Measurements from ENCODE around the gene DGKI.

DNA sequence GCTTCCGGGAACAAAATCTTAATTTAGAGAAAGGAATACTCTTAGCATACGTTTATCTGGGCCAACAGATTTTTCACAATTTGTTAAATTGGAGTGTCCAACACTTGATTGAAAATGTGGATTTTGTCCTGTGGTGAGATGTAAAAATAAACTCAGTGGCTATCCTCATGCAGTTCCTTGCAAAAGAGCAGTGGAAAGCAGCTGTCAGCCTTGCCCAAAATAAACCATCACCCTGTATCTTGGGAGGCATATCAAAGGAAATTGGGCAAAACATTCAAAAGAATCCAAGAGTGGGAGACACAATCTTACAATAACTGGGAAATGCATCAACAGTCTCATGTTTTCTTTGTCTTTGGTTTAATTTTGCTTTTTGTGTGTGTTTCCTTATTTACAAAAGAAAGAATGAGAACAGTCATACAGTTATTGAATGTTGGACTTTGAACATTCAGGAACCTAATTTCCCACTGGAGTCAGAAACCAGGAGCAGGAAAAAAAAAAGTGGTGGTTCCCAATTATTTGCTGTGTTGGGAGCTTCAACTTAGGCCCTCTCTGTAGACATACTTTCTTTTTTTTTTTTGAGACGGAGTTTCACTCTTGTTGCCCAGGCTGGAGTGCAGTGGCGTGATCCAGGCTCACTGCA lies 44.4 kb upstream of the DGKI start:
- TF ChIP-seq, protein P1, sequence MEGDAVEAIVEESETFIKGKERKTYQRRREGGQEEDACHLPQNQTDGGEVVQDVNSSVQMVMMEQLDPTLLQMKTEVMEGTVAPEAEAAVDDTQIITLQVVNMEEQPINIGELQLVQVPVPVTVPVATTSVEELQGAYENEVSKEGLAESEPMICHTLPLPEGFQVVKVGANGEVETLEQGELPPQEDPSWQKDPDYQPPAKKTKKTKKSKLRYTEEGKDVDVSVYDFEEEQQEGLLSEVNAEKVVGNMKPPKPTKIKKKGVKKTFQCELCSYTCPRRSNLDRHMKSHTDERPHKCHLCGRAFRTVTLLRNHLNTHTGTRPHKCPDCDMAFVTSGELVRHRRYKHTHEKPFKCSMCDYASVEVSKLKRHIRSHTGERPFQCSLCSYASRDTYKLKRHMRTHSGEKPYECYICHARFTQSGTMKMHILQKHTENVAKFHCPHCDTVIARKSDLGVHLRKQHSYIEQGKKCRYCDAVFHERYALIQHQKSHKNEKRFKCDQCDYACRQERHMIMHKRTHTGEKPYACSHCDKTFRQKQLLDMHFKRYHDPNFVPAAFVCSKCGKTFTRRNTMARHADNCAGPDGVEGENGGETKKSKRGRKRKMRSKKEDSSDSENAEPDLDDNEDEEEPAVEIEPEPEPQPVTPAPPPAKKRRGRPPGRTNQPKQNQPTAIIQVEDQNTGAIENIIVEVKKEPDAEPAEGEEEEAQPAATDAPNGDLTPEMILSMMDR (IDR thresholded peaks at IDR 0.05) = no peak
- no peak for TF ChIP-seq POLR2A (IDR thresholded peaks at IDR 0.05)
